ENCODE results near the gene KCNG1.

Gene KCNG1

GRCh38 chr20:51004781-51005180 lies 18.1 kb downstream of the KCNG1 start:
- H3F3A ChIP-seq (ENCODE audit: insufficient read depth, low read length) = no peaks in the 10 kb centered on the region
- H3K4me3 ChIP-seq (ENCODE audit: low read depth, low read length, poor library complexity, severe bottlenecking) = no peak overlapping the region
- H3K9ac ChIP-seq (ENCODE audit: low read length) = no peak overlapping the region
- no peaks in the 10 kb centered on the region for H3K79me2 ChIP-seq (ENCODE audit: insufficient read depth, low read length)
- no peak overlapping the region for H2AFZ ChIP-seq (ENCODE audit: low read length)
- TF ChIP-seq CTCF (IDR thresholded peaks at IDR 0.05; ENCODE audit: low read length) = no peak
- TF ChIP-seq EZH2 (IDR thresholded peaks at IDR 0.05; ENCODE audit: borderline replicate concordance, low read length) = no peak
- H3K4me2 ChIP-seq (ENCODE audit: low read length) = no peak overlapping the region
- H3K27me3 ChIP-seq (ENCODE audit: insufficient read depth, low read length) = 0 out of 2 replicates have a peak, but pooled peaks cover 6% of the 10 kb centered on the region
- H4K20me1 ChIP-seq (ENCODE audit: insufficient read depth, low read length) = no peaks in the 10 kb centered on the region
- no peak overlapping the region for H3K27ac ChIP-seq (ENCODE audit: low read depth, low read length, poor library complexity, severe bottlenecking)
- H3K4me1 ChIP-seq (ENCODE audit: insufficient read depth, low read length, severe bottlenecking) = no peaks in the 10 kb centered on the region
- H3K9me2 ChIP-seq (ENCODE audit: low read depth, low read length) = no peaks in the 10 kb centered on the region
- no peaks in the 10 kb centered on the region for H3K36me3 ChIP-seq (ENCODE audit: insufficient read depth, low read length)
- no peaks in the 10 kb centered on the region for H3K9me3 ChIP-seq (ENCODE audit: low read length)

GRCh38 chr20:51004305-51004727 lies 18.6 kb downstream of the KCNG1 start:
- Histone ChIP-seq H2AFZ (ENCODE audit: low read length) (no peak overlapping the region), H3K4me2 (ENCODE audit: low read length) (no peak overlapping the region), H4K20me1 (ENCODE audit: insufficient read depth, low read length) (no peaks in the 10 kb centered on the region), H3K9me3 (ENCODE audit: low read length) (no peaks in the 10 kb centered on the region), H3F3A (ENCODE audit: insufficient read depth, low read length) (no peaks in the 10 kb centered on the region), H3K27me3 (ENCODE audit: insufficient read depth, low read length) (0 out of 2 replicates have a peak, but pooled peaks cover 6% of the 10 kb centered on the region), H3K4me3 (ENCODE audit: low read depth, low read length, poor library complexity, severe bottlenecking) (no peak overlapping the region), H3K27ac (ENCODE audit: low read depth, low read length, poor library complexity, severe bottlenecking) (no peak overlapping the region), H3K79me2 (ENCODE audit: insufficient read depth, low read length) (no peaks in the 10 kb centered on the region), H3K36me3 (ENCODE audit: insufficient read depth, low read length) (no peaks in the 10 kb centered on the region), H3K9ac (ENCODE audit: low read length) (no peak overlapping the region), H3K9me2 (ENCODE audit: low read depth, low read length) (no peaks in the 10 kb centered on the region), H3K4me1 (ENCODE audit: insufficient read depth, low read length, severe bottlenecking) (no peaks in the 10 kb centered on the region)
- no peak for TF ChIP-seq CTCF (IDR thresholded peaks at IDR 0.05; ENCODE audit: low read length)
- TF ChIP-seq EZH2 (IDR thresholded peaks at IDR 0.05; ENCODE audit: borderline replicate concordance, low read length) = no peak

DNA sequence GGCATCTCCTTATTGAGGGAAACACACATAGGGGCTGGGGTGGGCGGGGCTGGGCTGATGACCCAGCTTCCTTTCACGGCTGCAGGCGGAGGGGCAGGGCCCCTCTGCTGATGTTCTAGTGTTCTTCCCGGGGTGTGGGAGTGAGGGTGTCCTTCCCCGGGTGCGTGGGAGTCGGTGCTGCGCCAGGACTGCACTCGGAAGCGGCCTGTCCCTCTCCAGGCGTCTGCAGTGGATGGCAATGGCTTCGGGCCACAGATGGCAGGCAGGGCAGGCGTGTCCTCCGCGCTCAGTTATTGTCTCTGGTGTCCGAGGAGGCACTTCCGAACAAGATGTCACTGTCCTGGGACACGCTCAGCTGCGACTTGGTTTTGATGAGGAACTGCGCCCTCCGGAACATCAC lies 19.2 kb downstream of the KCNG1 start:
- Histone ChIP-seq H3K4me1 (ENCODE audit: insufficient read depth, low read length, severe bottlenecking) (no peaks in the 10 kb centered on the region), H3K27me3 (ENCODE audit: insufficient read depth, low read length) (0 out of 2 replicates have a peak, but pooled peaks cover 6% of the 10 kb centered on the region), H3K4me2 (ENCODE audit: low read length) (no peak overlapping the region), H3K9me3 (ENCODE audit: low read length) (no peaks in the 10 kb centered on the region), H3K36me3 (ENCODE audit: insufficient read depth, low read length) (no peaks in the 10 kb centered on the region), H3K79me2 (ENCODE audit: insufficient read depth, low read length) (no peaks in the 10 kb centered on the region), H4K20me1 (ENCODE audit: insufficient read depth, low read length) (no peaks in the 10 kb centered on the region), H3F3A (ENCODE audit: insufficient read depth, low read length) (no peaks in the 10 kb centered on the region), H3K9ac (ENCODE audit: low read length) (no peak overlapping the region), H3K4me3 (ENCODE audit: low read depth, low read length, poor library complexity, severe bottlenecking) (no peak overlapping the region), H2AFZ (ENCODE audit: low read length) (no peak overlapping the region), H3K27ac (ENCODE audit: low read depth, low read length, poor library complexity, severe bottlenecking) (no peak overlapping the region), H3K9me2 (ENCODE audit: low read depth, low read length) (no peaks in the 10 kb centered on the region)
- TF ChIP-seq EZH2 (IDR thresholded peaks at IDR 0.05; ENCODE audit: borderline replicate concordance, low read length) (no peak), CTCF (IDR thresholded peaks at IDR 0.05; ENCODE audit: low read length) (no peak)
